GM21515 (cell line): Measurements from ENCODE around the gene SYT2.
"Not testable (repeated sequence)": the region's sequence is repeated elsewhere in the genome, so short reads cannot be mapped to it uniquely, and the experiment has no call there.

Experiments
- ATAC-seq: cut with Tn5 transposase; IDR thresholded peaks from one replicate; pipeline ENCODE4 v1.9.1; 2021; ENCODE audit not compliant: unreplicated experiment

The SYT2 gene

GRCh38 chr1:202553078-202553477, 157.2 kb downstream of the SYT2 start:
- ATAC-seq = not testable (repeated sequence)

- not testable (repeated sequence) for ATAC-seq
These were observed 157.6 kb downstream of the SYT2 start for GRCh38 chr1:202552615-202553014.

GRCh38 chr1:202551683-202552082, 158.6 kb downstream of the SYT2 start:
- no peak for ATAC-seq

GRCh38 chr1:202550088-202550487, 160.2 kb downstream of the SYT2 start:
- not testable (repeated sequence) for ATAC-seq

- ATAC-seq = no peak
These were observed 163.0 kb downstream of the SYT2 start for GRCh38 chr1:202547215-202547614.

- peak; percentile 71 for ATAC-seq
These were observed 163.5 kb downstream of the SYT2 start for GRCh38 chr1:202546796-202547195.

GRCh38 chr1:202546377-202546776, 163.9 kb downstream of the SYT2 start:
- ATAC-seq = not testable (repeated sequence)

GRCh38 chr1:202545647-202546303, 164.5 kb downstream of the SYT2 start:
- not testable (repeated sequence) for ATAC-seq

- ATAC-seq = not testable (repeated sequence)
These were observed 165.3 kb downstream of the SYT2 start for GRCh38 chr1:202544766-202545449.

GRCh38 chr1:202543537-202543936, 166.7 kb downstream of the SYT2 start:
- ATAC-seq = not testable (repeated sequence)

GRCh38 chr1:202542415-202542814, 167.8 kb downstream of the SYT2 start:
- not testable (repeated sequence) for ATAC-seq

GRCh38 chr1:202540858-202541257, 169.4 kb downstream of the SYT2 start:
- not testable (repeated sequence) for ATAC-seq
